Ammon's horn (tissue), 1 donor: ENCODE data around the gene HOATZ.
A peak's percentile ranks its signal among the peaks of the same experiment; 100 is the strongest.

Experiments
- DNase-seq: peaks from one replicate; pipeline ENCODE4 v3.0.0-alpha.2; 2016; ENCODE audit warnings: low spot score

HOATZ gene

GRCh38 chr11:111577821-111578220, 63.2 kb downstream of the HOATZ start:
- DNase-seq = no peak

- no peak for DNase-seq
These were observed 66.8 kb downstream of the HOATZ start for GRCh38 chr11:111581341-111581740.

- DNase-seq = no peak
These were observed 67.6 kb downstream of the HOATZ start for GRCh38 chr11:111582163-111582562.

- no peak for DNase-seq
These were observed 68.3 kb downstream of the HOATZ start for GRCh38 chr11:111582881-111583280.

GRCh38 chr11:111585371-111585770, 70.8 kb downstream of the HOATZ start:
- no peak for DNase-seq

GRCh38 chr11:111586388-111586831, 71.8 kb downstream of the HOATZ start:
- DNase-seq = peak; percentile 68
